Astrocyte of the cerebellum (primary cell): ENCODE measurements around the gene DYNC1LI2.

ENCODE experiments used
- DNase-seq: peaks from one replicate; pipeline ENCODE4 v3.0.0-alpha.2; 2011; ENCODE audit warnings: low read depth
- H3K4me3 ChIP-seq: 2 replicates; pipeline ENCODE4 v1.5.1; 2011; ENCODE audit warnings: mild to moderate bottlenecking, low read depth, low read length, moderate library complexity
- in situ Hi-C: cut with HindIII; loops from 2 replicates; pipeline ENCODE4 v1.10.0; 2017; ENCODE audit warnings: low sequenced_read_pairs
- TF ChIP-seq, protein P1 (sequence below): IDR thresholded peaks from 2 replicates; pipeline ENCODE4 v1.5.1; 2012; ENCODE audit warnings: low read length, low read depth, moderate library complexity, mild to moderate bottlenecking; ENCODE audit errors: missing control alignments

The DYNC1LI2 gene

GRCh38 chr16:66703406-66704215 lies 47.8 kb downstream of the DYNC1LI2 start:
- TF ChIP-seq, protein P1, sequence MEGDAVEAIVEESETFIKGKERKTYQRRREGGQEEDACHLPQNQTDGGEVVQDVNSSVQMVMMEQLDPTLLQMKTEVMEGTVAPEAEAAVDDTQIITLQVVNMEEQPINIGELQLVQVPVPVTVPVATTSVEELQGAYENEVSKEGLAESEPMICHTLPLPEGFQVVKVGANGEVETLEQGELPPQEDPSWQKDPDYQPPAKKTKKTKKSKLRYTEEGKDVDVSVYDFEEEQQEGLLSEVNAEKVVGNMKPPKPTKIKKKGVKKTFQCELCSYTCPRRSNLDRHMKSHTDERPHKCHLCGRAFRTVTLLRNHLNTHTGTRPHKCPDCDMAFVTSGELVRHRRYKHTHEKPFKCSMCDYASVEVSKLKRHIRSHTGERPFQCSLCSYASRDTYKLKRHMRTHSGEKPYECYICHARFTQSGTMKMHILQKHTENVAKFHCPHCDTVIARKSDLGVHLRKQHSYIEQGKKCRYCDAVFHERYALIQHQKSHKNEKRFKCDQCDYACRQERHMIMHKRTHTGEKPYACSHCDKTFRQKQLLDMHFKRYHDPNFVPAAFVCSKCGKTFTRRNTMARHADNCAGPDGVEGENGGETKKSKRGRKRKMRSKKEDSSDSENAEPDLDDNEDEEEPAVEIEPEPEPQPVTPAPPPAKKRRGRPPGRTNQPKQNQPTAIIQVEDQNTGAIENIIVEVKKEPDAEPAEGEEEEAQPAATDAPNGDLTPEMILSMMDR = no peak
- no peak overlapping the region for H3K4me3 ChIP-seq
- in situ Hi-C loops = no loop called here
- DNase-seq = no peak

DNA sequence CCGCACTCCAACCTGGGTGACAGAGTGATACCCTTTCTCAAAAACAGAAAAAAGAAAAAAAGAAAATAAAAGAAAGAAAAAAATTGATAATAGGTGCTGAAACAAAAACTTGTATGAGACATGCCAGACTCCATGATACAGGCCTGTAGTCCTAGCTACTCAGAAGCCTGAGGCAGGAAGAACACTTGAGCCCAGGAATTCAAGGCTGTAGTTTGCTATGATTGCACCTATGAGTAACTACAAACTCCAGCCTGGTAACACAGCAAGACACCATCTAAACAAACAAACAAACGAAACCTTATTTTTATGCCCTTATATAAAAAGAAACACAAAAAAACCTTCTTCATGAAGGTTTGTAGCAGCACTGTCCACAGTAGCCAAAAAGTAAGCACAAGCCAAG lies 49.9 kb downstream of the DYNC1LI2 start:
- TF ChIP-seq, protein P1 = no peak
- DNase-seq = no peak
- in situ Hi-C loops = no loop called here
- H3K4me3 ChIP-seq = no peak overlapping the region

GRCh38 chr16:66701026-66701425 lies 50.4 kb downstream of the DYNC1LI2 start:
- TF ChIP-seq, protein P1 = no peak
- no peak for DNase-seq
- H3K4me3 ChIP-seq = no peak overlapping the region
- in situ Hi-C loops = no loop called here

DNA sequence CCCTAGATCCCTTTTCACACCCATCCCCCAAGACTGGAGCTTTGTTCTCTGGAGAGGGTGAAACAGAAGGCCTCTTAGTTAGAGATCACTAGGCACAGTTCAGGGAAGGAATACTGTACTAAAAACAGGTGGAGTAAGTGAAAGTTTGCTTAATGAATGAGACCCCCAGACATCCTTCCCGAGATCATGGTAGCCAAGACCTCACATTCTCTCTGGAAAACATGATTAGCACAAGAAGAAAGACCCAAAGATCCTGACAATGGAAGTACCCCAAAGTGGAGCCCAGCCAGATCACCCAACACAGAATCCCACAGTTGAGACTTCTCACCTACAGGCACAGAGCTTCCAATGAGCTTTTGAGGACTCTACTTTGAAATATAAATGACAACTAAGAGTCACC lies 51.5 kb downstream of the DYNC1LI2 start:
- H3K4me3 ChIP-seq = no peak overlapping the region
- TF ChIP-seq, protein P1 = no peak
- in situ Hi-C loops = no loop called here
- DNase-seq = no peak

- H3K4me3 ChIP-seq = no peak overlapping the region
- DNase-seq = no peak
- in situ Hi-C loops = no loop called here
- TF ChIP-seq, protein P1 = no peak
These were observed 53.4 kb downstream of the DYNC1LI2 start for GRCh38 chr16:66698046-66698445.

GRCh38 chr16:66696669-66697630 lies 54.5 kb downstream of the DYNC1LI2 start, which contains the start of gene CMTM4:
TSS of gene CMTM4 (minus strand) at chr16:66696743. CDS start at chr16:66696525, 218 bp downstream.
- in situ Hi-C loops = no loop called here
- DNase-seq = peak; percentile 62
- TF ChIP-seq, protein P1 = peak; percentile 12
- H3K4me3 ChIP-seq = peak within 1 kb of the TSS; percentile 69
